Panc1 (cell line): ENCODE data around the gene PEAR1. TPM values are rescaled to one million over a fixed set of nuclear protein-coding genes. Genes with fewer than 3 reads are reported as not detected.

Experiments
- ATAC-seq: fragments of 200-7000 bp; cut with Tn5 transposase; 2 replicates; pipeline ENCODE4 v1.9.1; 2020; ENCODE audit warnings: mild to moderate bottlenecking, moderate library complexity
- BruUV-seq: library from RNA; stranded (reverse); fragments of 400-500 nt; replicated peaks from 2 replicates; lab custom pipeline; 2021; lab: Mats Ljungman, UMichigan
- CTCF ChIA-PET: fragments of 300-600 bp; sonication (Branson Sonifier 250); formaldehyde crosslinking; loops from one replicate; lab custom pipeline; 2022; ENCODE audit warnings: antibody characterized with exemption; lab: Charles Lee
- POLR2A ChIA-PET: fragments of 300-600 bp; sonication (Branson Sonifier 250); formaldehyde crosslinking; loops from one replicate; lab custom pipeline; 2022; ENCODE audit warnings: antibody characterized with exemption; lab: Charles Lee
- DNase-seq: peaks from one replicate; pipeline ENCODE4 v3.0.0-alpha.2; 2010; ENCODE audit warnings: low read depth, low spot score
- H3K27ac ChIP-seq: 2 replicates; pipeline ENCODE4 v1.5.1; 2011; ENCODE audit warnings: mild to moderate bottlenecking, low read length, inconsistent platforms
- H3K27me3 ChIP-seq: fragments of 200-500 bp; sonication (Bioruptor generic); 2 replicates; pipeline ENCODE4 v1.6.0; 2014; ENCODE audit warnings: low read length, inconsistent platforms; ENCODE audit not compliant: control insufficient read depth, insufficient read depth
- H3K36me3 ChIP-seq: fragments of 200-500 bp; sonication (Bioruptor generic); 2 replicates; pipeline ENCODE4 v1.5.1; 2014; ENCODE audit warnings: inconsistent platforms, mild to moderate bottlenecking, low read length, moderate library complexity; ENCODE audit not compliant: control insufficient read depth, insufficient read depth
- H3K4me1 ChIP-seq: 2 replicates; pipeline ENCODE4 v1.5.1; 2011; ENCODE audit warnings: inconsistent platforms, mild to moderate bottlenecking, low read length, moderate library complexity; ENCODE audit not compliant: control insufficient read depth, insufficient read depth
- H3K4me3 ChIP-seq, 2 experiments: 2 replicates each; pipeline ENCODE4 v1.5.1; 2011 to 2012; ENCODE audit warnings: low read depth in 2 of 2, low read length in 2 of 2, mild to moderate bottlenecking in 2 of 2, inconsistent platforms in 1 of 2, moderate library complexity in 1 of 2
- H3K9me3 ChIP-seq: fragments of 200-500 bp; sonication (Bioruptor generic); 2 replicates; pipeline ENCODE4 v1.5.1; 2014; ENCODE audit warnings: low read depth, mild to moderate bottlenecking, inconsistent platforms, low read length, moderate library complexity; ENCODE audit not compliant: control insufficient read depth, insufficient read depth
- CTCF ChIP-seq: fragments of 450-650 bp; IDR thresholded peaks from 2 replicates; pipeline ENCODE4 v1.5.1; 2017; ENCODE audit warnings: mild to moderate bottlenecking
- POLR2AphosphoS5 ChIP-seq: IDR thresholded peaks from 2 replicates; pipeline ENCODE4 v1.6.1; 2012; ENCODE audit warnings: mild to moderate bottlenecking, low read depth, low read length, moderate library complexity
- REST ChIP-seq, 2 experiments: IDR thresholded peaks; 2 replicates each; pipeline ENCODE4 v1.6.1; 2011 to 2012; ENCODE audit warnings: low read depth in 2 of 2, control low read depth in 1 of 2, low read length in 1 of 2, mild to moderate bottlenecking in 1 of 2, moderate library complexity in 1 of 2; ENCODE audit not compliant: insufficient read depth in 1 of 2
- SIN3A ChIP-seq: IDR thresholded peaks from 2 replicates; pipeline ENCODE4 v1.6.1; 2012; ENCODE audit warnings: low read depth, mild to moderate bottlenecking, low read length, moderate library complexity, borderline replicate concordance; ENCODE audit not compliant: insufficient read depth
- TCF7L2 ChIP-seq: IDR thresholded peaks from 2 replicates; pipeline ENCODE4 v1.6.1; 2011; ENCODE audit warnings: mild to moderate bottlenecking, low read depth, low read length, inconsistent platforms
- in situ Hi-C: cut with HindIII; loops from 2 replicates; pipeline ENCODE4 v1.10.0; 2016; ENCODE audit warnings: low sequenced_read_pairs, low pct_unique_long_range_greater_than_20kb
- intact Hi-C: fragments of 100-400 bp; cut with micrococcal nuclease; formaldehyde crosslinking; loops from one replicate; pipeline ENCODE4 v1.10.0; 2022; ENCODE audit not compliant: unreplicated experiment
- total RNA-seq: library from RNA; stranded (reverse); gene quantifications from one replicate; pipeline ENCODE4 v1.2.1, GENCODE V29; 2021; ENCODE audit not compliant: unreplicated experiment

The PEAR1 gene
- total RNA-seq, 1 experiment from 2014 or later: 16.1 TPM

- Histone ChIP-seq H3K9me3 (no peaks in the 10 kb centered on the region), H3K4me3 (peak overlapping the region in 1 of 2 experiments; percentile 15; a peak in 2 of 4 replicates), H3K4me1 (peaks cover 67% of the 10 kb centered on the region), H3K36me3 (no peaks in the 10 kb centered on the region), H3K27me3 (no peaks in the 10 kb centered on the region), H3K27ac (peak overlapping the region; percentile 91)
- in situ Hi-C loops (no loop called here), intact Hi-C loops (no loop called here)
- DNase-seq: no peak
- TF ChIP-seq TCF7L2: no peak
- no peak for TF ChIP-seq REST (IDR thresholded peaks at IDR 0.05; ENCODE audit: insufficient read depth in 1 of 2, low read depth in 2 of 2, low read length in 1 of 2)
- no peak for TF ChIP-seq SIN3A
- no peak for TF ChIP-seq CTCF
- CTCF ChIA-PET: no interaction called here
- POLR2A ChIA-PET: no interaction called here
- BruUV-seq: no TSS peak
- ATAC-seq: peak; percentile 47
Observed at GRCh38 chr1:156897078-156897825, 3.7 kb downstream of the PEAR1 start.

GRCh38 chr1:156898161-156898566 lies 4.6 kb downstream of the PEAR1 start:
- no peak for DNase-seq

More at GRCh38 chr1:156898161-156898566, 4.6 kb downstream of the PEAR1 start:
- ATAC-seq: peak; percentile 22
- ChIA-PET POLR2A (no interaction called here), CTCF (interaction anchor here (0.6 kb wide), 1 partner anchor 24 kb away, joined by 3 read pairs; no protein-coding TSS in a partner anchor)
- BruUV-seq: no TSS peak
- intact Hi-C loops (no loop called here), in situ Hi-C loops (no loop called here)
- peaks cover 65% of the 10 kb centered on the region for H3K4me1 ChIP-seq
- H3K36me3 ChIP-seq: no peaks in the 10 kb centered on the region
- TF ChIP-seq SIN3A (no peak), CTCF (no peak), TCF7L2 (no peak), REST (IDR thresholded peaks at IDR 0.05; ENCODE audit: insufficient read depth in 1 of 2, low read depth in 2 of 2, low read length in 1 of 2) (no peak), POLR2AphosphoS5 (no peak)
- H3K4me3 ChIP-seq: peak overlapping the region in 1 of 2 experiments; percentile 20; a peak in 2 of 4 replicates
- H3K9me3 ChIP-seq: no peaks in the 10 kb centered on the region
- H3K27me3 ChIP-seq: no peaks in the 10 kb centered on the region
- H3K27ac ChIP-seq: peak overlapping the region; percentile 91
